IMR-90 (cell line): ENCODE results near the gene KRT6C. TPM values are rescaled to one million over a fixed set of nuclear protein-coding genes. Genes with fewer than 3 reads are reported as not detected.
A peak's percentile ranks its signal among the peaks of the same experiment; 100 is the strongest.

ENCODE experiments used
- ATAC-seq: fragments of 200-7000 bp; cut with Tn5 transposase; 2 replicates; pipeline ENCODE4 v1.9.1; 2020; ENCODE audit warnings: low read depth, mild to moderate bottlenecking, moderate library complexity
- BruUV-seq: library from RNA; stranded (reverse); fragments of 400-500 nt; replicated peaks from 2 replicates; lab custom pipeline; 2021; lab: Mats Ljungman, UMichigan
- CTCF ChIA-PET: fragments of 300-600 bp; formaldehyde crosslinking; extraction: SDS; loops from one replicate; lab custom pipeline; 2021; ENCODE audit warnings: antibody characterized with exemption; lab: Yijun Ruan, JAX
- POLR2A ChIA-PET: fragments of 300-600 bp; sonication (Branson Sonifier 250); formaldehyde crosslinking; loops from one replicate; lab custom pipeline; 2022; ENCODE audit warnings: antibody characterized with exemption; ENCODE audit not compliant: unreplicated experiment; lab: Charles Lee
- DNase-seq: peaks from one replicate; pipeline ENCODE4 v3.0.0; 2013
- H2AFZ ChIP-seq: replicated peaks from 2 replicates; pipeline ENCODE3; 2013; ENCODE audit warnings: low read length, mild to moderate bottlenecking; ENCODE audit not compliant: poor library complexity
- H2AK5ac ChIP-seq: 2 replicates; pipeline ENCODE4 v1.6.1; 2013; ENCODE audit warnings: low read depth, low read length, inconsistent platforms
- H2AK9ac ChIP-seq: replicated peaks from 2 replicates; pipeline ENCODE3; 2013; ENCODE audit warnings: mild to moderate bottlenecking, low read depth, low read length, moderate library complexity; ENCODE audit not compliant: poor library complexity
- H2BK120ac ChIP-seq: 2 replicates; pipeline ENCODE4 v1.6.1; 2013; ENCODE audit warnings: low read depth, low read length, inconsistent platforms
- H2BK15ac ChIP-seq: 3 replicates; pipeline ENCODE4 v1.6.1; 2013; ENCODE audit warnings: low read depth, low read length, inconsistent platforms
- H2BK20ac ChIP-seq: 2 replicates; pipeline ENCODE4 v1.6.1; 2013; ENCODE audit warnings: low read depth, mild to moderate bottlenecking, inconsistent platforms, low read length, moderate library complexity
- H2BK5ac ChIP-seq: 2 replicates; pipeline ENCODE4 v1.6.1; 2013; ENCODE audit warnings: mild to moderate bottlenecking, low read depth, low read length, inconsistent platforms; ENCODE audit not compliant: poor library complexity, severe bottlenecking
- H3K14ac ChIP-seq: replicated peaks from 2 replicates; pipeline ENCODE4 v1.6.1; 2013; ENCODE audit warnings: low read depth, low read length, inconsistent platforms
- H3K18ac ChIP-seq: 2 replicates; pipeline ENCODE4 v1.6.1; 2013; ENCODE audit warnings: low read depth, low read length, control low read depth
- H3K23ac ChIP-seq: 2 replicates; pipeline ENCODE4 v1.6.1; 2013; ENCODE audit warnings: low read depth, low read length, inconsistent platforms
- H3K27ac ChIP-seq: 2 replicates; pipeline ENCODE4 v1.5.1; 2013; ENCODE audit warnings: mild to moderate bottlenecking, control low read depth, low read length; ENCODE audit not compliant: insufficient read depth
- H3K27me3 ChIP-seq: 2 replicates; pipeline ENCODE4 v1.6.1; 2013; ENCODE audit warnings: low read length; ENCODE audit not compliant: control insufficient read depth, insufficient read depth
- H3K36me3 ChIP-seq: 2 replicates; pipeline ENCODE4 v1.6.1; 2013; ENCODE audit warnings: low read length, mixed read lengths; ENCODE audit not compliant: control insufficient read depth, insufficient read depth
- H3K4ac ChIP-seq: 2 replicates; pipeline ENCODE4 v1.6.1; 2013; ENCODE audit warnings: low read depth, low read length, inconsistent platforms
- H3K4me1 ChIP-seq: 2 replicates; pipeline ENCODE4 v1.6.1; 2013; ENCODE audit warnings: low read length, mixed read lengths; ENCODE audit not compliant: control insufficient read depth, insufficient read depth
- H3K4me2 ChIP-seq: 2 replicates; pipeline ENCODE4 v1.6.1; 2013; ENCODE audit warnings: low read depth, mild to moderate bottlenecking, control low read depth, low read length, moderate library complexity
- H3K4me3 ChIP-seq: 2 replicates; pipeline ENCODE4 v1.5.1; 2013; ENCODE audit warnings: low read depth, mild to moderate bottlenecking, control low read depth, low read length, moderate library complexity; ENCODE audit not compliant: insufficient read depth
- H3K56ac ChIP-seq: 2 replicates; pipeline ENCODE4 v1.6.1; 2013; ENCODE audit warnings: low read length, inconsistent platforms; ENCODE audit not compliant: insufficient read depth; ENCODE audit errors: extremely low read depth
- H3K79me1 ChIP-seq, 2 experiments: 2 replicates each; pipeline ENCODE4 v1.6.1; 2013; ENCODE audit warnings: low read length in 2 of 2, inconsistent platforms in 1 of 2, low read depth in 1 of 2
- H3K9ac ChIP-seq: 2 replicates; pipeline ENCODE4 v1.6.1; 2013; ENCODE audit warnings: low read depth, low read length, control low read depth
- H3K9me1 ChIP-seq: 2 replicates; pipeline ENCODE4 v1.6.1; 2013; ENCODE audit warnings: low read length, inconsistent platforms; ENCODE audit not compliant: insufficient read depth
- H3K9me3 ChIP-seq: 2 replicates; pipeline ENCODE4 v1.6.1; 2013; ENCODE audit warnings: low read length; ENCODE audit not compliant: control insufficient read depth, insufficient read depth
- H4K20me1 ChIP-seq: 2 replicates; pipeline ENCODE4 v1.6.1; 2013; ENCODE audit warnings: low read length, inconsistent platforms; ENCODE audit not compliant: insufficient read depth
- H4K5ac ChIP-seq: 2 replicates; pipeline ENCODE4 v1.6.1; 2013; ENCODE audit warnings: mild to moderate bottlenecking, low read depth, low read length, control low read depth
- H4K8ac ChIP-seq, 2 experiments: 2 replicates each; pipeline ENCODE4 v1.6.1; 2013; ENCODE audit warnings: low read depth in 2 of 2, low read length in 2 of 2, control low read depth in 1 of 2, inconsistent platforms in 1 of 2
- H4K91ac ChIP-seq: 2 replicates; pipeline ENCODE4 v1.6.1; 2013; ENCODE audit warnings: low read depth, low read length, inconsistent platforms; ENCODE audit not compliant: insufficient read depth
- CTCF ChIP-seq: conservative IDR thresholded peaks from 2 replicates; pipeline ENCODE4 v1.5.1; 2012; ENCODE audit warnings: mild to moderate bottlenecking, low read depth, low read length, improper control_type of control experiment
- ELK1 ChIP-seq: fragments of 150-350 bp; IDR thresholded peaks from 2 replicates; pipeline ENCODE4 v1.6.1; 2016; ENCODE audit warnings: low read depth, mild to moderate bottlenecking, low read length, moderate library complexity, borderline replicate concordance
- WGBS, 2 experiments: methylation state at CpG; one replicate each; pipeline versions ENCODE4 v1.1.5 to v1.1.7; 2013; ENCODE audit warnings: missing lambda C conversion rate in 2 of 2; ENCODE audit not compliant: insufficient read length in 1 of 2; ENCODE audit errors: extremely low coverage in 2 of 2; 5-methylcytosine and 5-hydroxymethylcytosine counted together
- dilution Hi-C: fragments of 300-500 bp; cut with HindIII; formaldehyde crosslinking; loops from one replicate; pipeline ENCODE4 v1.14.3; 2018; ENCODE audit warnings: low sequenced_read_pairs; ENCODE audit not compliant: unreplicated experiment
- in situ Hi-C: fragments of 300-500 bp; cut with MboI; formaldehyde crosslinking; loops from 3 replicates; pipeline ENCODE4 v1.14.3; 2019; ENCODE audit warnings: low sequenced_read_pairs, inconsistent platforms, mixed read lengths
- intact Hi-C: fragments of 100-400 bp; cut with micrococcal nuclease; formaldehyde crosslinking; loops from 2 replicates; pipeline ENCODE4 v1.10.0; 2022
- polyA plus RNA-seq, 3 experiments: library from polyadenylated mRNA; depleted of rRNA; stranded (reverse); fragments of >200 nt; gene quantifications; 2 replicates each; pipeline ENCODE4 v1.2.3, GENCODE V29; 2012; ENCODE audit warnings: low replicate concordance in 1 of 3
- total RNA-seq: library from RNA; depleted of rRNA; stranded (reverse); fragments of >200 nt; gene quantifications from 2 replicates; pipeline ENCODE4 v1.2.3, GENCODE V29; 2012

Gene KRT6C
- total and polyA plus RNA-seq, 2 of the 4 experiments (the other 2 are of a cell fraction), result not detected

GRCh38 chr12:52441320-52441911 is 32.2 kb downstream of the KRT6C start:
- no peaks in the 10 kb centered on the region; the same call in 1 of the 2 replicates for H3K4me1 ChIP-seq
- dilution Hi-C loops (no loop called here), in situ Hi-C loops (no loop called here), intact Hi-C loops (no loop called here)
- H2BK15ac ChIP-seq, result no peak overlapping the region
- WGBS, 2 experiments, result 33% methylated on average over 1 of the region's 9 CpGs; no CpG with 5 or more reads in 1 of the 2 experiments
- no peak overlapping the region for H2AFZ ChIP-seq
- H3K36me3 ChIP-seq, result no peaks in the 10 kb centered on the region
- no peak overlapping the region for H4K91ac ChIP-seq
- no peak overlapping the region for H3K18ac ChIP-seq
- H3K4me3 ChIP-seq, result no peak overlapping the region
- H2AK9ac ChIP-seq, result no peak overlapping the region
- no peak overlapping the region for H3K56ac ChIP-seq
- ATAC-seq (no peak), DNase-seq (peak; percentile 2)
- no peak overlapping the region for H2BK20ac ChIP-seq
- peaks cover 10% of the 10 kb centered on the region for H3K27me3 ChIP-seq
- no peaks in the 10 kb centered on the region for H4K20me1 ChIP-seq
- ChIA-PET CTCF (interaction anchor here (0.5 kb wide), 1 partner anchor 163 kb away, joined by 3 read pairs; no protein-coding TSS in a partner anchor), POLR2A (no interaction called here)
- TF ChIP-seq ELK1 (no peak), CTCF (no peak)
- H2BK5ac ChIP-seq, result no peak overlapping the region
- H3K9ac ChIP-seq, result no peak overlapping the region
- no peaks in the 10 kb centered on the region for H3K79me1 ChIP-seq
- H4K8ac ChIP-seq, result no peak overlapping the region
- H3K9me1 ChIP-seq, result no peaks in the 10 kb centered on the region
- no peak overlapping the region for H3K23ac ChIP-seq
- H4K5ac ChIP-seq, result no peak overlapping the region
- H2AK5ac ChIP-seq, result no peak overlapping the region
- H3K9me3 ChIP-seq, result no peaks in the 10 kb centered on the region
- BruUV-seq, result no TSS peak
- no peak overlapping the region for H3K14ac ChIP-seq
- H3K27ac ChIP-seq, result no peak overlapping the region
- no peak overlapping the region; the same call in 1 of the 2 replicates for H3K4me2 ChIP-seq
- H2BK120ac ChIP-seq, result no peak overlapping the region
- no peak overlapping the region for H3K4ac ChIP-seq
